ENCODE measurements around the gene AURKAIP1. TPM values are rescaled to one million over a fixed set of nuclear protein-coding genes. Genes with fewer than 3 reads are reported as not detected.

The AURKAIP1 gene
- total and polyA plus RNA-seq, 9 of the 15 experiments (the other 6 are each of a cell fraction or from before 2014, with no cell fraction given): 7.8 to 478 (median 92.0) TPM

DNA sequence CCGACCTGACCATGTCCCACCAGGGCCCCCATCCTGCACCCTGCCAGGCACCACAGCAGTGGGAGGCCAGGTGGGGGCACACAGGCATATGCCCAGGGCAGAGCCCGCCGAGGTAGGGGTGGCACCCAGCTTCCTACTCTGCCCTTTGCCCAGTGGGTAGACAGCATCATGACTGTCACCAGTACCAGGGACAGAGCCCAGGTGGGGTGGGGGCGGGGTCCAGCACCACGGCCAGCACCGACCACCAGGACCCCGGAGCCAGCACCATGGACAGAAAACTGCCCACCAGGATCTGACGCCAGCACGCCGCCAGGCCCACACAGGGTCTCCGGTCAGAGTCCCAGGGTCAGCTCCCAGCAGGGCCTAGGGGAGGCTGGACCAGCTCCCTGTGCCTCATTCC lies 40.2 kb downstream of the AURKAIP1 start (continued):
- TF ChIP-seq, protein P1, sequence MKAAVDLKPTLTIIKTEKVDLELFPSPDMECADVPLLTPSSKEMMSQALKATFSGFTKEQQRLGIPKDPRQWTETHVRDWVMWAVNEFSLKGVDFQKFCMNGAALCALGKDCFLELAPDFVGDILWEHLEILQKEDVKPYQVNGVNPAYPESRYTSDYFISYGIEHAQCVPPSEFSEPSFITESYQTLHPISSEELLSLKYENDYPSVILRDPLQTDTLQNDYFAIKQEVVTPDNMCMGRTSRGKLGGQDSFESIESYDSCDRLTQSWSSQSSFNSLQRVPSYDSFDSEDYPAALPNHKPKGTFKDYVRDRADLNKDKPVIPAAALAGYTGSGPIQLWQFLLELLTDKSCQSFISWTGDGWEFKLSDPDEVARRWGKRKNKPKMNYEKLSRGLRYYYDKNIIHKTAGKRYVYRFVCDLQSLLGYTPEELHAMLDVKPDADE (conservative IDR thresholded peaks at IDR 0.05; ENCODE audit: control insufficient read depth, low read depth, low read length): peak; percentile 74
- no peak for TF ChIP-seq CREB1 (IDR thresholded peaks at IDR 0.05)
- no peak for TF ChIP-seq CREB1 (CRISPR knock-in tag; IDR thresholded peaks at IDR 0.05)
- no peak for TF ChIP-seq TAF7 (tag; IDR thresholded peaks at IDR 0.05)
- TF ChIP-seq, protein P2, sequence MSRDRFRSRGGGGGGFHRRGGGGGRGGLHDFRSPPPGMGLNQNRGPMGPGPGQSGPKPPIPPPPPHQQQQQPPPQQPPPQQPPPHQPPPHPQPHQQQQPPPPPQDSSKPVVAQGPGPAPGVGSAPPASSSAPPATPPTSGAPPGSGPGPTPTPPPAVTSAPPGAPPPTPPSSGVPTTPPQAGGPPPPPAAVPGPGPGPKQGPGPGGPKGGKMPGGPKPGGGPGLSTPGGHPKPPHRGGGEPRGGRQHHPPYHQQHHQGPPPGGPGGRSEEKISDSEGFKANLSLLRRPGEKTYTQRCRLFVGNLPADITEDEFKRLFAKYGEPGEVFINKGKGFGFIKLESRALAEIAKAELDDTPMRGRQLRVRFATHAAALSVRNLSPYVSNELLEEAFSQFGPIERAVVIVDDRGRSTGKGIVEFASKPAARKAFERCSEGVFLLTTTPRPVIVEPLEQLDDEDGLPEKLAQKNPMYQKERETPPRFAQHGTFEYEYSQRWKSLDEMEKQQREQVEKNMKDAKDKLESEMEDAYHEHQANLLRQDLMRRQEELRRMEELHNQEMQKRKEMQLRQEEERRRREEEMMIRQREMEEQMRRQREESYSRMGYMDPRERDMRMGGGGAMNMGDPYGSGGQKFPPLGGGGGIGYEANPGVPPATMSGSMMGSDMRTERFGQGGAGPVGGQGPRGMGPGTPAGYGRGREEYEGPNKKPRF (IDR thresholded peaks at IDR 0.05; ENCODE audit: low read depth, low read length): no peak
- no peak for TF ChIP-seq SLC30A9 (CRISPR knock-in tag; IDR thresholded peaks at IDR 0.05)
- TF ChIP-seq GTF2A2 (tag; IDR thresholded peaks at IDR 0.05): no peak
- peak; percentile 77; the same call in 1 of the 2 replicates for TF ChIP-seq STAG1 (CRISPR knock-in tag; IDR thresholded peaks at IDR 0.05; ENCODE audit: borderline replicate concordance)
- peak; percentile 77; the same call in 1 of the 2 replicates for TF ChIP-seq FOXP1 (CRISPR knock-in tag; IDR thresholded peaks at IDR 0.05)
- TF ChIP-seq SMAD3 (CRISPR knock-in tag; conservative IDR thresholded peaks at IDR 0.05): no peak
- peak; percentile 43; the same call in 1 of the 2 replicates for TF ChIP-seq ZNF263 (CRISPR knock-in tag; IDR thresholded peaks at IDR 0.05; ENCODE audit: borderline replicate concordance)
- no peak for TF ChIP-seq HDAC6 (IDR thresholded peaks at IDR 0.05; ENCODE audit: low read depth, low read length)
- no peak for TF ChIP-seq HDAC8 (tag; IDR thresholded peaks at IDR 0.05)
- no peak for TF ChIP-seq GABPB1 (CRISPR knock-in tag; IDR thresholded peaks at IDR 0.05)
- TF ChIP-seq ZFP36 (IDR thresholded peaks at IDR 0.05; ENCODE audit: low read depth, low read length, partially characterized antibody): no peak
- no peak for TF ChIP-seq KDM2B (CRISPR knock-in tag; IDR thresholded peaks at IDR 0.05)
- no peak for TF ChIP-seq ELF4 (CRISPR knock-in tag; IDR thresholded peaks at IDR 0.05)
- TF ChIP-seq ZNF197 (CRISPR knock-in tag; IDR thresholded peaks at IDR 0.05; ENCODE audit: low read depth): no peak
- no peak for TF ChIP-seq PHF21A (IDR thresholded peaks at IDR 0.05; ENCODE audit: borderline replicate concordance, low read depth)
- TF ChIP-seq, protein P3, sequence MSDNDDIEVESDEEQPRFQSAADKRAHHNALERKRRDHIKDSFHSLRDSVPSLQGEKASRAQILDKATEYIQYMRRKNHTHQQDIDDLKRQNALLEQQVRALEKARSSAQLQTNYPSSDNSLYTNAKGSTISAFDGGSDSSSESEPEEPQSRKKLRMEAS (CRISPR knock-in tag; IDR thresholded peaks at IDR 0.05): no peak; the same call in 1 of the 2 replicates
- TF ChIP-seq, protein P4, sequence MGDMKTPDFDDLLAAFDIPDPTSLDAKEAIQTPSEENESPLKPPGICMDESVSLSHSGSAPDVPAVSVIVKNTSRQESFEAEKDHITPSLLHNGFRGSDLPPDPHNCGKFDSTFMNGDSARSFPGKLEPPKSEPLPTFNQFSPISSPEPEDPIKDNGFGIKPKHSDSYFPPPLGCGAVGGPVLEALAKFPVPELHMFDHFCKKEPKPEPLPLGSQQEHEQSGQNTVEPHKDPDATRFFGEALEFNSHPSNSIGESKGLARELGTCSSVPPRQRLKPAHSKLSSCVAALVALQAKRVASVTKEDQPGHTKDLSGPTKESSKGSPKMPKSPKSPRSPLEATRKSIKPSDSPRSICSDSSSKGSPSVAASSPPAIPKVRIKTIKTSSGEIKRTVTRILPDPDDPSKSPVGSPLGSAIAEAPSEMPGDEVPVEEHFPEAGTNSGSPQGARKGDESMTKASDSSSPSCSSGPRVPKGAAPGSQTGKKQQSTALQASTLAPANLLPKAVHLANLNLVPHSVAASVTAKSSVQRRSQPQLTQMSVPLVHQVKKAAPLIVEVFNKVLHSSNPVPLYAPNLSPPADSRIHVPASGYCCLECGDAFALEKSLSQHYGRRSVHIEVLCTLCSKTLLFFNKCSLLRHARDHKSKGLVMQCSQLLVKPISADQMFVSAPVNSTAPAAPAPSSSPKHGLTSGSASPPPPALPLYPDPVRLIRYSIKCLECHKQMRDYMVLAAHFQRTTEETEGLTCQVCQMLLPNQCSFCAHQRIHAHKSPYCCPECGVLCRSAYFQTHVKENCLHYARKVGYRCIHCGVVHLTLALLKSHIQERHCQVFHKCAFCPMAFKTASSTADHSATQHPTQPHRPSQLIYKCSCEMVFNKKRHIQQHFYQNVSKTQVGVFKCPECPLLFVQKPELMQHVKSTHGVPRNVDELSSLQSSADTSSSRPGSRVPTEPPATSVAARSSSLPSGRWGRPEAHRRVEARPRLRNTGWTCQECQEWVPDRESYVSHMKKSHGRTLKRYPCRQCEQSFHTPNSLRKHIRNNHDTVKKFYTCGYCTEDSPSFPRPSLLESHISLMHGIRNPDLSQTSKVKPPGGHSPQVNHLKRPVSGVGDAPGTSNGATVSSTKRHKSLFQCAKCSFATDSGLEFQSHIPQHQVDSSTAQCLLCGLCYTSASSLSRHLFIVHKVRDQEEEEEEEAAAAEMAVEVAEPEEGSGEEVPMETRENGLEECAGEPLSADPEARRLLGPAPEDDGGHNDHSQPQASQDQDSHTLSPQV (IDR thresholded peaks at IDR 0.05): no peak
- no peak for TF ChIP-seq HDAC3 (IDR thresholded peaks at IDR 0.05; ENCODE audit: borderline replicate concordance, partially characterized antibody)
- no peak for TF ChIP-seq RFX7 (CRISPR knock-in tag; IDR thresholded peaks at IDR 0.05)
- no peak for TF ChIP-seq ZNF124 (CRISPR knock-in tag; IDR thresholded peaks at IDR 0.05)

All from K562 (cell line).